GM10266 (cell line): Measurements from ENCODE around the gene ZNF438.
"Not testable (repeated sequence)": the region's sequence is repeated elsewhere in the genome, so short reads cannot be mapped to it uniquely, and the experiment has no call there.

ENCODE experiments used
- DNase-seq: peaks from one replicate; pipeline ENCODE4 v3.0.0; 2012; ENCODE audit errors: extremely low spot score
- TF ChIP-seq, protein P1 (sequence below): IDR thresholded peaks from 2 replicates; pipeline ENCODE4 v1.5.1; 2012; ENCODE audit warnings: mild to moderate bottlenecking, low read depth; ENCODE audit not compliant: control insufficient read depth, insufficient read depth; ENCODE audit errors: missing control alignments

Gene ZNF438

DNA sequence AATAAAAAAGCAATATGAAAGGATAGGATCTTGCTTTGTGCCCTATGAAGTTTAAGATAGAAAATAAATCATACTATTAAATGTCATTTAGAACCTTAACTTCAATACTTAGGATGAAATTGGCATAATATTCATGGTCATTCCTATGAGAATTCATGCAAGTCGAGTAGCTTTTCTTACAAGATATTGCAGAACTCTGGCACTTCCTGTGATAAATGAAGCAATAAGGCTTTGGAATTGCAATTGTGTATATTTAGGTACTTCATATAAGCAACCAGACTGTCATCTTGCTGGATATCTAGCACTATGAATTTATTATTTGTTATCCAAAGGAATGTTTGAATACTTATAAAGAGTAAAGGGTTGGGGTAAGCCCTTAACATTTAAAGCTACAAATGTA lies 116.5 kb downstream of the ZNF438 start:
- TF ChIP-seq, protein P1, sequence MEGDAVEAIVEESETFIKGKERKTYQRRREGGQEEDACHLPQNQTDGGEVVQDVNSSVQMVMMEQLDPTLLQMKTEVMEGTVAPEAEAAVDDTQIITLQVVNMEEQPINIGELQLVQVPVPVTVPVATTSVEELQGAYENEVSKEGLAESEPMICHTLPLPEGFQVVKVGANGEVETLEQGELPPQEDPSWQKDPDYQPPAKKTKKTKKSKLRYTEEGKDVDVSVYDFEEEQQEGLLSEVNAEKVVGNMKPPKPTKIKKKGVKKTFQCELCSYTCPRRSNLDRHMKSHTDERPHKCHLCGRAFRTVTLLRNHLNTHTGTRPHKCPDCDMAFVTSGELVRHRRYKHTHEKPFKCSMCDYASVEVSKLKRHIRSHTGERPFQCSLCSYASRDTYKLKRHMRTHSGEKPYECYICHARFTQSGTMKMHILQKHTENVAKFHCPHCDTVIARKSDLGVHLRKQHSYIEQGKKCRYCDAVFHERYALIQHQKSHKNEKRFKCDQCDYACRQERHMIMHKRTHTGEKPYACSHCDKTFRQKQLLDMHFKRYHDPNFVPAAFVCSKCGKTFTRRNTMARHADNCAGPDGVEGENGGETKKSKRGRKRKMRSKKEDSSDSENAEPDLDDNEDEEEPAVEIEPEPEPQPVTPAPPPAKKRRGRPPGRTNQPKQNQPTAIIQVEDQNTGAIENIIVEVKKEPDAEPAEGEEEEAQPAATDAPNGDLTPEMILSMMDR = no peak
- no peak for DNase-seq

DNA sequence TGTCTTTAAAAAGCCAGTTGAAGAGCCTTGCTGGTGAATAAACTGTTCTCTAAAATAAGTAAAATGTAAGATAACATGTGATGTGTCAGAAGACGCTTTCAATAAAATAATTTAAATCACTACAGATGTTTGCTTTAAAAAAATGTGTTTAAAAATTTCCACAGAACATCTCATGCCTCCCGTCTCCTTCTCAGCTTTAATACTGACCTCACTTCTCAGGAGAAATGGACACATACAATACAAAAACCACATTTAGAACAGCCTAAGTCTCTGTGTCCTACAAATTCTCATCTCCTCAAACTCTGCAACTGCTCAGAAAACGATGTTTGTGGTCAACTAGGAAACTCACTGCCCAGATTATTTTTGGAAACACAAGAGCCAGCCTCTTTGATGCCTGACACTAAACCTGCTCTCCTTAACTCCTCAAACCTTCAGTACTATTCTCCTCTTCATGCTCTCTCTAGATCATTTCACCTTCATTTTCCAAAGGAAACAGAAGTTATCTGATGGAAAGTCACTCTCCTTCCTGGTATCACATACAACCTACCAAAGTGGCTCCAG lies 120.3 kb downstream of the ZNF438 start:
- DNase-seq = no peak
- TF ChIP-seq, protein P1 = no peak

DNA sequence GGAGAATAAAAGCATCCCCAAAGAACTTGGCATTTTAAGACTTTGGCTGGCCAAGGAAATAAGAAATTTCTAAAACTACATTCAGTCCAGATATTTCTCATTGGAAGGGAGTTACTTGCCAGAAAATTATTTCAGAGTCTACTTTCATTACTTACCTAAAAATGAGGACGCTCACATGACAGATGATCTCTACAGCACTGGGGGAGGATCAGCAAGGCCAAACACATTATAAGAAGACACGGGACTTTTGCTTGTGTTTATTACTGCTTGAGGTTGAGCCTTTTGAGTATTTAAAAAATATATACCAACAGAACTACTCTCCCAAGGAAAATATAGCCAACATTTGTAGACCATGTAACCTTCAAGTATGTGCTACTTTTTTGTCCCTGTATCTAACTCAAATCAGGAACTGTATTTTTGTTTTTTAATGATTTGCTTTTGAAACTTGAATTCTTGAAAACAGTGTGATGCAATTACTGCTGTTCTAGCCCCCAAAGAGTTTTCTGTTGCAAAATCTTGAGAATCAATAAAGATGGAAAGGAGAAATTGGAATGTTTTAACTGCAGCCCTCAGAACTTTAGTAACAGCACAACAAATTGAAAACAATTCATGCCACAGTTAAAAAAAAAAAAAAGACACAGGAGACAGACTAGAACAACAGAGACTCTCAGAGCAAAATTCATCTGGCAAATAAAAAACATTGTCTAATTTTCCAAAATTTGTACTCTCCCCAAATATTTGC lies 128.1 kb downstream of the ZNF438 start:
- DNase-seq = no peak
- TF ChIP-seq, protein P1 = no peak

DNA sequence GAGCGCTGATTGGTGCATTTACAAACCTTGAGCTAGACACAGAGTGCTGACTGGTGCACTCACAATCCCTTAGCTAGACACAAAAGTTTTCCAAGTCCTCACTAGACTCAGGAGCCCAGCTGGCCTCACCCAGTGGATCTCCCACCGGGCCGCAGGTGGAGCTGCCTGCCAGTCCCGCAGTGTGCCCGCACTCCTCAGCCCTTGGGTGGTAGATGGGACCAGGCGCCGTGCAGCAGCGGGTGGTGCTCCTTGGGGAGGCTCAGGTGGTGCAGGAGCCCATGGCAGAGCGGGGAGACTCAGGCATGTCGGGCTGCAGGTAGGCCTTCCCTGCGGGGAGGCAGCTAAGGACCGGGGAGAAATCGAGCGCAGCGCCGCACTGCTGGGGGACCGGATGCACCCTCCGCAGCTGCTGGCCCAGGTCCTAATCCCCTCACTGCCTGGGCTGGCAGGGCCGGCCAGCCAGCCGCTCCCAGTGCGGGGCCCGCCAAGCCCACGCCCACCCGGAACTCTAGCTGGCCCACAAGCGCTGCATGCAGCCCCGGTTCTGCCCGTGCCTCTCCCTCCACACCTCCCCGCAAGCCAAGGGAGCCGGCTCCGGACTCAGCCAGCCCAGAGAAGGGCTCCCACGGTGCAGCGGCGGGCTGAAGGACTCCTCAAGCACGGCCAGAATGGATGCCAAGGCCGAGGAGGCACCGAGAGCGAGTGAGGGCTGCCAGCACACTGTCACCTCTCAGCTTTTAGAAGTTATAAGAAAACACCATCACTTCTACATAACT lies 128.9 kb downstream of the ZNF438 start:
- TF ChIP-seq, protein P1 = no peak
- DNase-seq = no peak

DNA sequence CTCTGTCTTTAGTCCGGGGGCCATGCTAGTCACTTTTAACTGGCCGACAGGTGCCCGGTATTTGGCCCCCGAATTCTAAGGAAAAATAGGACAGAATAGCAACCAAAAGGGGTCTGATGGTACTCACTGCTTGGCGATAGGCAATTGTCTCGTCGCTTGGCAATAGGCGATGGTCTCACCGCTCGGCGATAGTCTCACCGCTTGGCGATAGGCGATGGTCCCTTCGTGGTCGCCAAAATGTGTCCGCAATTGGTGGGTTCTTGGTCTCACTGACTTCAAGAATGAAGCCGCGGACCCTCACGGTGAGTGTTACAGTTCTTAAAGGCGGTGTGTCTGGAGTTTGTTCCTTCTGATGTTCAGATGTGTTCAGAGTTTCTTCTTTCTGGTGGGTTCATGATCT lies 130.2 kb downstream of the ZNF438 start:
- DNase-seq = not testable (repeated sequence)

DNA sequence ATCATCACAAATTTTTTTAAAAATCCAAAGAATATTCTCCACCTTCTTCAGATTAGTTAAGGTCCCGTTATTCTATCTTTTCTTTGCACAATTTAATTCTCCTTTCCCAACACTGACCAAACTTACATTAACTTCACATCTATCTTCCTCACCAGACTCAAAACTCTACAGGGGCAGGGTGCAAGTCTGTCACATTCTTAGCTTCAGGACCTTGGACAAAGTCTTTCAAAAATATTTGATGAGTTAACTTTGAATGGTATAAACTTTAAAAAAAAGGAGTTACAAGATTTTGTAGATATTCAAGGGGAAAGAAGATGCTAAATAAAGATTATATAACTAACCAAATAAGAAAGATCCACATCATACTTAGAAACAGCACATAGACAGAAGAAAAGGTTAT lies 132.7 kb downstream of the ZNF438 start:
- no peak for DNase-seq
- TF ChIP-seq, protein P1 = no peak

DNA sequence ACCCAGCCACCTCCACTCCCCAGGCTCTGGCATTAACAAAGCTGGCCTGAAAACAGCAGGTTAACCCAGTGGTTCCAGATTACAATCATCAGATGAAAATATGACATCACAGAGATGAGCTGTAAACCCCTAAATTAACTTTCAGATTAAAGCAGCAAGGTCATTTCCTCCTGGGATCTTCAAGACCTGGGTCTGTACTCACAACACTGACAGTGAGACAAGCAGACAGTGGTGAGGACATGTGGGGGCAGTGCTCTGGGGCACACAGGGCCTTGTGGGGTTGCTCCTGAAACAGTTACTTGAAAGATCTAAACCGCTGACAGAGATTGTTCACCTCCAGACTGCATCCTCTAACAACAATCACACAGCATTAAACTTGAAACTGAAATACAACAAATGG lies 134.1 kb downstream of the ZNF438 start:
- TF ChIP-seq, protein P1 = no peak
- DNase-seq = no peak

DNA sequence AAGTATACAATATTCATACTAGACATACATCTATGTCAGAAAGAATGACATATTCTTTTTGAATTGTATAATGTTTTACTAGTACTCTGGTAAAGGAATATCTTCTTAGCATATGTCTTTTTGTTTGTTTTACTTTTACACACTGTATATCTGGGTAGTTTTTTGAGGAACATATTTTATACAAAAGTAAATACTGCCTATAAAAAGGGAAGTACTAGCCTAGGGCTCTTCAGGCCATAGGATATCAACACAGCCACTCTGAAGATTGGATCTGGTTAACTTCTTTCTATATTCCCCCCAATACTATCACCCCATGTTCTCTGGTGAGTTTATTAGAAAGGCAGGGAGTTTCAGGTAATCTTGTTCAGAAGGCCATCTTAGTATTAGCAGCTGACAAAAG lies 134.6 kb downstream of the ZNF438 start:
- no peak for DNase-seq
- TF ChIP-seq, protein P1 = no peak
